ENCODE data around the gene CNIH4.

CNIH4 gene

DNA sequence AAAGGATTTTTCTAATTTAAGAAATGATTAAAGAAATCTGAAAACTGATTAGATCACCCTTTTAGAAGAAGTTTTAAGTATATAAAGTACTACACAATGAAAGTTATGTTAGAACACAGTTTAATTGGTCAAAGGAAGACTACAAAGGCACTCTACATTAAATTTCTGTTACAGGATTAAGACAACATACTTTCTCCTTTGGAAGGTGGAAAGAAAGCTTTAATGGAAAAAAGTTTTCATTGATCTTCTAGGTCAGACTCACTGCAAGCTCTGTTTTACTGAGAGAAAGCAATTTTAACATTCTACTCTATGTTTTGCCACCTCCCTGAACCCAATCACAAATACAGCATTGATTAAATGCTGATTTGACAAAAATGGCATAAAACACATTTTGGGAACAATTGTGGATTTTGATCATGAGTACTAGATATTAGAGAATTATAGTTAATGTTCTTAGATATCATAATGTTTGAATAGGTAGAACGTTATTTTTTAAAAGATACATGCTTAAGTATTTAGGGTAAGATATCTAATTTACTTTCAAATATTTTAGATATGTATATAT, 45.9 kb downstream of the CNIH4 start:
- Histone ChIP-seq H3K36me3 (ENCODE audit: insufficient read depth, low read length) (peaks cover 86% of the 10 kb centered on the region), H3K4me3 (no peak overlapping the region), H3K9ac (ENCODE audit: insufficient read length) (no peak overlapping the region), H3K9me3 (ENCODE audit: low read depth, low read length) (no peaks in the 10 kb centered on the region), H3K27ac (peak overlapping the region; percentile 26; the same call in 1 of the 2 replicates)
- DNase-seq (ENCODE audit: low read depth, low spot score) = no peak
- no peak for TF ChIP-seq FOXP2 (optimal IDR thresholded peaks at IDR 0.05; ENCODE audit: control extremely low read depth, extremely low read length, insufficient read depth)
- no peak for TF ChIP-seq POLR2AphosphoS5 (IDR thresholded peaks at IDR 0.05; ENCODE audit: borderline replicate concordance, low read depth, low read length)
- TF ChIP-seq EZH2 (IDR thresholded peaks at IDR 0.05) = no peak

DNA sequence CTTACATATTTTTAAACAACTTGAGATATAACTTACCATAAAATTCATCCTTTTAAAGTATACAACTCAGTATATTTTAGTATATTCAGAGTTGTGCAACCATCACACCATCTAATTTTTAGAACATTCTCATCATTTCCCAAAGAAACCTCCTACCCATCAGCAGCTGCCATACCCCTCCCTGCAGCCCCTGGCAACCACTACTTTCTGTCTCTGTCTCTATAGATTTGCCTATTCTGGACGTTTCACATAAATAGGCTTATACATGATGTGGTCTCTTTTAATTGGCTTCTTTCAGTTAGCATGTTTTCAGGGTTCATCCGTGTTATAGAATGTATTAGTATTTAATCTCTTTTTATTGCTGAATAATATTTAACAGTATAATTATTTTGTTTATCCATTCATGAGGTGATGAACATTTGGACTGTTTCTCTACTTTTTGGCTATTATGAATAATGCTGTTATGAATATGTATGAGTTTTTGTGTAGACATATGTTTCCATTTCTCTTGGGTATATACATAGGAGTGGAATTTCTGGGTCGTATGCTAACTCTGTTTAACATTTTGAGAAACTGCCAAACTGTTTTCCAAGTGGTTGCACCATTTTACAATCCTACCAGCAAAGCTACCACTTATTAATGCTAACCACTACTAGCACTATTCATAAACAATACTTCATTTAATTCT, 48.4 kb downstream of the CNIH4 start:
- no peaks in the 10 kb centered on the region for H3K9me3 ChIP-seq (ENCODE audit: low read depth, low read length)
- peaks cover 83% of the 10 kb centered on the region for H3K36me3 ChIP-seq (ENCODE audit: insufficient read depth, low read length)
- H3K4me3 ChIP-seq = peak overlapping the region; percentile 58
- peak; percentile 39 for DNase-seq (ENCODE audit: low read depth, low spot score)
- peak overlapping the region; percentile 8 for H3K9ac ChIP-seq (ENCODE audit: insufficient read length)
- TF ChIP-seq FOXP2 (optimal IDR thresholded peaks at IDR 0.05; ENCODE audit: control extremely low read depth, extremely low read length, insufficient read depth) = no peak
- TF ChIP-seq EZH2 (IDR thresholded peaks at IDR 0.05) = no peak
- TF ChIP-seq POLR2AphosphoS5 (IDR thresholded peaks at IDR 0.05; ENCODE audit: borderline replicate concordance, low read depth, low read length) = no peak; the same call in 1 of the 2 replicates
- peak overlapping the region; percentile 94 for H3K27ac ChIP-seq

DNA sequence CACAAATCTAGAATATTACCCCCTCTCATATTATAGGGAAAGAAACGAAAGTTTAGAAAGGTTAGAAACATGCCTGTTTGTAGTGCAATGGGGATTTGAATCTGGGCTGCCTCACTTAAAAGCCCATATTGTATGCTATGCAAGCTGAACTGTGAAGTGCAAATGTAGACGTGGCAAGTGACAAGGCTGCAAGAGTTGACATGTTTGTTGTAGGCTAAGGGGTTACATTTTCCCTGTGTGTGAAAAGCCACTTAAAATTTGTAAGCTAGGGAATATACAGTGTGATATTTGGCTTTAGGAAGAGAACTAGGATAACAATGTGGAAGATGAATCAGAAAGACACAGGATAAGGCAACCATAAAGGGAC, 48.9 kb downstream of the CNIH4 start:
- Histone ChIP-seq H3K36me3 (ENCODE audit: insufficient read depth, low read length) (peaks cover 83% of the 10 kb centered on the region), H3K27ac (peak overlapping the region; percentile 94), H3K4me3 (peak overlapping the region; percentile 58), H3K9me3 (ENCODE audit: low read depth, low read length) (no peaks in the 10 kb centered on the region), H3K9ac (ENCODE audit: insufficient read length) (peak overlapping the region; percentile 8)
- no peak for TF ChIP-seq FOXP2 (optimal IDR thresholded peaks at IDR 0.05; ENCODE audit: control extremely low read depth, extremely low read length, insufficient read depth)
- no peak for TF ChIP-seq EZH2 (IDR thresholded peaks at IDR 0.05)
- no peak for TF ChIP-seq POLR2AphosphoS5 (IDR thresholded peaks at IDR 0.05; ENCODE audit: borderline replicate concordance, low read depth, low read length)
- no peak for DNase-seq (ENCODE audit: low read depth, low spot score)

DNA sequence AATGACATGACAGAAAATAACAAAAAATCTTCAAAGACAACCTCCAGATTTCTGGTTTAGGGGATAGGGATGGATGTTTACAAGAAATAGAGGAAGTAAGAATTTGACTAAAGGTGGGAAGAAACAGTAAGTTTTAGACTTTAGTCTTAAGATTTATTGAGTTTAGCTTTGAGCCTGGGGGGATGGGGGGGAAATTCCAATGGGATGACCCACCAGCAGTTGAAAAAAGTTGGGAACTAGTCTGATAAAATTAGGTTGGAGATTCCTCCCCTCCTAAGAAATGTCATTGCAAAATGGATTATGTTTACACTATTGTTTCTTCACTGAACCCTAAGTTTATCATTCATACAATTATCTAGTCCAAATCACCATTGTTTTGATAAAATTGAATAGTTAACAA, 49.5 kb downstream of the CNIH4 start:
- no peak for TF ChIP-seq FOXP2 (optimal IDR thresholded peaks at IDR 0.05; ENCODE audit: control extremely low read depth, extremely low read length, insufficient read depth)
- TF ChIP-seq EZH2 (IDR thresholded peaks at IDR 0.05) = no peak
- no peak overlapping the region for H3K9ac ChIP-seq (ENCODE audit: insufficient read length)
- DNase-seq (ENCODE audit: low read depth, low spot score) = no peak
- peak overlapping the region; percentile 94 for H3K27ac ChIP-seq
- H3K9me3 ChIP-seq (ENCODE audit: low read depth, low read length) = no peaks in the 10 kb centered on the region
- 0 out of 2 replicates have a peak overlapping the region, but pooled peaks have one; percentile 58 for H3K4me3 ChIP-seq
- H3K36me3 ChIP-seq (ENCODE audit: insufficient read depth, low read length) = peaks cover 83% of the 10 kb centered on the region

- no peak overlapping the region for H3K9ac ChIP-seq (ENCODE audit: insufficient read length)
- no peaks in the 10 kb centered on the region for H3K9me3 ChIP-seq (ENCODE audit: low read depth, low read length)
- DNase-seq (ENCODE audit: low read depth, low spot score) = no peak
- H3K27ac ChIP-seq = 0 out of 2 replicates have a peak overlapping the region, but pooled peaks have one; percentile 45
- TF ChIP-seq FOXP2 (optimal IDR thresholded peaks at IDR 0.05; ENCODE audit: control extremely low read depth, extremely low read length, insufficient read depth) (no peak), EZH2 (IDR thresholded peaks at IDR 0.05) (no peak), POLR2AphosphoS5 (IDR thresholded peaks at IDR 0.05; ENCODE audit: borderline replicate concordance, low read depth, low read length) (no peak)
- H3K36me3 ChIP-seq (ENCODE audit: insufficient read depth, low read length) = peaks cover 82% of the 10 kb centered on the region
- no peak overlapping the region for H3K4me3 ChIP-seq
Measured at GRCh38 chr1:224407571-224408293, 51.1 kb downstream of the CNIH4 start.

DNA sequence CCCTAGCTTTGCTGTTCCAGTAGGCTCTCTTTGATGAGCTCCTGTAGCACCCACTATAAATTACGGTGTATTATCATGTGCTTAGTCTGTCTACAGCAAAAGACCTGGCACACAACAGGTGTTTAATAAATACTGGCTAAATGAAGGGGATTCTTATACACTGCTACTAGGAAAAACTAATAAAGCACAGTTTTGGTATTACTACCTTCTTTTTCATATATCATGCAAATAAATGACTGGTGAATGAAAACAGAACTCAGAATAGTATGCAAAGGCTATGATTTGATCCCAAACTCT, 51.6 kb downstream of the CNIH4 start:
- DNase-seq (ENCODE audit: low read depth, low spot score) = no peak
- H3K9ac ChIP-seq (ENCODE audit: insufficient read length) = no peak overlapping the region
- H3K9me3 ChIP-seq (ENCODE audit: low read depth, low read length) = no peaks in the 10 kb centered on the region
- 0 out of 2 replicates have a peak overlapping the region, but pooled peaks have one; percentile 45 for H3K27ac ChIP-seq
- no peak overlapping the region for H3K4me3 ChIP-seq
- TF ChIP-seq POLR2AphosphoS5 (IDR thresholded peaks at IDR 0.05; ENCODE audit: borderline replicate concordance, low read depth, low read length) (no peak), EZH2 (IDR thresholded peaks at IDR 0.05) (no peak), FOXP2 (optimal IDR thresholded peaks at IDR 0.05; ENCODE audit: control extremely low read depth, extremely low read length, insufficient read depth) (no peak)
- peaks cover 79% of the 10 kb centered on the region for H3K36me3 ChIP-seq (ENCODE audit: insufficient read depth, low read length)

DNA sequence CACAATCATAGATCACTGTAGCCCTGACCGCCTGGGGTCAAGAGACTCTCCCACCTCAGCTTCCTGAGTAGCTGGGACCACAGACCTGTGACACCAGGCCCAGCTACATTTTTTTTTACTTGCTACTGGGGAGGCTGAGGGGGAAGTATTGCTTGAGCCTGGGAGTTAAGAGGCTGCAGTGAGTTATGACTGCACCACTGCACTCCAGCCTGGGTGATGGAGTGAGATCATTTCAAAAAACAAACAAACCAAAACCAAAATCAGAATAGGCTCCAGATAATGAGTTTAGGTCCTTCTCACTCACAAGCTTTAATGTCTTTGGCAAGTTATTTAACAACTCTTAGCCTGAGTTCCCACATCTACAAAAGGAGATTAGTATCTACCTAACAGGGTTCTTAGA, 55.1 kb downstream of the CNIH4 start:
- Histone ChIP-seq H3K4me3 (no peak overlapping the region), H3K36me3 (ENCODE audit: insufficient read depth, low read length) (peaks cover 72% of the 10 kb centered on the region), H3K9me3 (ENCODE audit: low read depth, low read length) (no peaks in the 10 kb centered on the region), H3K27ac (no peak overlapping the region), H3K9ac (ENCODE audit: insufficient read length) (no peak overlapping the region)
- no peak for TF ChIP-seq FOXP2 (optimal IDR thresholded peaks at IDR 0.05; ENCODE audit: control extremely low read depth, extremely low read length, insufficient read depth)
- no peak for TF ChIP-seq POLR2AphosphoS5 (IDR thresholded peaks at IDR 0.05; ENCODE audit: borderline replicate concordance, low read depth, low read length)
- TF ChIP-seq EZH2 (IDR thresholded peaks at IDR 0.05) = no peak
- no peak for DNase-seq (ENCODE audit: low read depth, low spot score)

DNA sequence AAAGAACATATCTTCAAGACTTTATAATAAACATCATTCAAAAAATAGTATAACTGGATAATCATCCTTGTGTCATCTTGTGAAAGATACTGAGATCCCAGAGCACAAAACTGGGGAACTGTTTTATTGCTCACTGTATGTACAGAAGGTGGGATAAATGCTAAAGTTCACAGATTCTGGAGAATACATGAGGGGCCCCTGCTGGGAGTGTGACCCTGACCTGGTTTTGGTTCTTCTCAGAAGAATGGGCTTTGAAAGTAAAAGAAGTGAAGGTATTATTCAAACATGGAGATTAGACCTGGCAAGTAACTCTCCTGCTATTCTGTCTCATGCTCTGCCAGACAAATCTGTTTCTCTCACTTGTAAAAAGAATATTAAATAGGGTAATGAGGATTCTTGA, 63.4 kb downstream of the CNIH4 start:
- Histone ChIP-seq H3K4me3 (no peak overlapping the region), H3K36me3 (ENCODE audit: insufficient read depth, low read length) (peaks cover 93% of the 10 kb centered on the region), H3K27ac (no peak overlapping the region), H3K9me3 (ENCODE audit: low read depth, low read length) (no peaks in the 10 kb centered on the region), H3K9ac (ENCODE audit: insufficient read length) (no peak overlapping the region)
- DNase-seq (ENCODE audit: low read depth, low spot score) = no peak
- TF ChIP-seq EZH2 (IDR thresholded peaks at IDR 0.05) (no peak), FOXP2 (optimal IDR thresholded peaks at IDR 0.05; ENCODE audit: control extremely low read depth, extremely low read length, insufficient read depth) (no peak), POLR2AphosphoS5 (IDR thresholded peaks at IDR 0.05; ENCODE audit: borderline replicate concordance, low read depth, low read length) (no peak)
